ENCODE data around the gene KIF19. TPM values are rescaled to one million over a fixed set of nuclear protein-coding genes. Genes with fewer than 3 reads are reported as not detected.

The KIF19 gene
- total and polyA plus RNA-seq, 11 donors, result 0.12 to 3.0 (median 0.19) TPM; not detected in 2

GRCh38 chr17:74391771-74392170 is 65.7 kb downstream of the KIF19 start:
- H3K9me3 ChIP-seq, result no peaks in the 10 kb centered on the region
- H3K27me3 ChIP-seq, result no peaks in the 10 kb centered on the region
- H3K27ac ChIP-seq, result no peak overlapping the region
- H3K4me1 ChIP-seq, result peaks cover 0 to 14% (median 4%) of the 10 kb centered on the region in 12 donors
- no peaks in the 10 kb centered on the region for H3K36me3 ChIP-seq
- no peak overlapping the region for H3K4me3 ChIP-seq
- no peak for ATAC-seq
- DNase-seq, result peak in 1 of 5 donors; percentile 10
- TF ChIP-seq POLR2A (IDR thresholded peaks at IDR 0.05) (no peak), CTCF (IDR thresholded peaks at IDR 0.05) (no peak)
- 61 to 68% (median 68%) methylated on average over 5 of the region's 5 CpGs for WGBS, 4 donors
- intact Hi-C loops (cut with DNase I), result loop anchor here in 1 of 10 donors (5.0 kb wide), 1 partner anchor 36 kb away; no protein-coding TSS in a partner anchor

- Histone ChIP-seq H3K9me3 (no peaks in the 10 kb centered on the region), H3K4me1 (peaks cover 0 to 11% (median 3%) of the 10 kb centered on the region in 12 donors), H3K27me3 (no peaks in the 10 kb centered on the region), H3K4me3 (no peak overlapping the region), H3K27ac (no peak overlapping the region), H3K36me3 (no peaks in the 10 kb centered on the region)
- 64 to 74% (median 69%) methylated on average over 5 of the region's 5 CpGs for WGBS, 4 donors
- DNase-seq (no peak), ATAC-seq (no peak)
- intact Hi-C loops (cut with DNase I), result loop anchor here in 1 of 10 donors (5.0 kb wide), 1 partner anchor 34 kb away; no protein-coding TSS in a partner anchor
- TF ChIP-seq POLR2A (IDR thresholded peaks at IDR 0.05) (no peak), CTCF (IDR thresholded peaks at IDR 0.05) (no peak)
Measured at GRCh38 chr17:74392848-74393247, 66.8 kb downstream of the KIF19 start.

- Histone ChIP-seq H3K27me3 (no peaks in the 10 kb centered on the region), H3K4me1 (peaks cover 0 to 11% (median 3%) of the 10 kb centered on the region in 12 donors), H3K36me3 (no peaks in the 10 kb centered on the region), H3K9me3 (no peaks in the 10 kb centered on the region), H3K4me3 (no peak overlapping the region), H3K27ac (no peak overlapping the region)
- no peak for ATAC-seq
- intact Hi-C loops (cut with DNase I), result loop anchor here in 1 of 10 donors (5.0 kb wide), 1 partner anchor 34 kb away; no protein-coding TSS in a partner anchor
- 66 to 87% (median 81%) methylated on average over 6 of the region's 6 CpGs for WGBS, 4 donors
- DNase-seq, result no peak
- TF ChIP-seq POLR2A (IDR thresholded peaks at IDR 0.05) (no peak), CTCF (IDR thresholded peaks at IDR 0.05) (no peak)
Measured at GRCh38 chr17:74393346-74393942, 67.4 kb downstream of the KIF19 start.

GRCh38 chr17:74394275-74394950 is 68.4 kb downstream of the KIF19 start:
- Histone ChIP-seq H3K4me1 (peaks cover 0 to 11% (median 3%) of the 10 kb centered on the region in 12 donors), H3K36me3 (no peaks in the 10 kb centered on the region), H3K4me3 (no peak overlapping the region), H3K27ac (no peak overlapping the region), H3K27me3 (no peaks in the 10 kb centered on the region), H3K9me3 (no peaks in the 10 kb centered on the region)
- TF ChIP-seq POLR2A (IDR thresholded peaks at IDR 0.05) (no peak), CTCF (IDR thresholded peaks at IDR 0.05) (no peak)
- intact Hi-C loops (cut with DNase I), result loop anchor here in 1 of 10 donors (5.0 kb wide), 1 partner anchor 33 kb away; no protein-coding TSS in a partner anchor
- DNase-seq (no peak), ATAC-seq (peak in 2 of 4 donors; percentile 20 to 36)
- WGBS, 4 donors, result 71 to 73% (median 72%) methylated on average over 9 to 12 of the region's 12 CpGs

All from heart left ventricle (tissue), 16 donors.